Panc1 (cell line): ENCODE results near the gene ZNF549.

Experiments used
- POLR2AphosphoS5 ChIP-seq: IDR thresholded peaks from 2 replicates; pipeline ENCODE4 v1.6.1; 2012; ENCODE audit warnings: mild to moderate bottlenecking, low read depth, low read length, moderate library complexity
- REST ChIP-seq, 2 experiments: IDR thresholded peaks; 2 replicates each; pipeline ENCODE4 v1.6.1; 2011 to 2012; ENCODE audit warnings: low read depth in 2 of 2, control low read depth in 1 of 2, low read length in 1 of 2, mild to moderate bottlenecking in 1 of 2, moderate library complexity in 1 of 2; ENCODE audit not compliant: insufficient read depth in 1 of 2
- SIN3A ChIP-seq: IDR thresholded peaks from 2 replicates; pipeline ENCODE4 v1.6.1; 2012; ENCODE audit warnings: low read depth, mild to moderate bottlenecking, low read length, moderate library complexity, borderline replicate concordance; ENCODE audit not compliant: insufficient read depth
- TCF7L2 ChIP-seq: IDR thresholded peaks from 2 replicates; pipeline ENCODE4 v1.6.1; 2011; ENCODE audit warnings: mild to moderate bottlenecking, low read depth, low read length, inconsistent platforms
- TF ChIP-seq, protein P1 (sequence below): fragments of 450-650 bp; IDR thresholded peaks from 2 replicates; pipeline ENCODE4 v1.5.1; 2017; ENCODE audit warnings: mild to moderate bottlenecking

GRCh38 chr19:57570707-57571106 lies 43.6 kb downstream of the ZNF549 start:
- TF ChIP-seq, protein P1, sequence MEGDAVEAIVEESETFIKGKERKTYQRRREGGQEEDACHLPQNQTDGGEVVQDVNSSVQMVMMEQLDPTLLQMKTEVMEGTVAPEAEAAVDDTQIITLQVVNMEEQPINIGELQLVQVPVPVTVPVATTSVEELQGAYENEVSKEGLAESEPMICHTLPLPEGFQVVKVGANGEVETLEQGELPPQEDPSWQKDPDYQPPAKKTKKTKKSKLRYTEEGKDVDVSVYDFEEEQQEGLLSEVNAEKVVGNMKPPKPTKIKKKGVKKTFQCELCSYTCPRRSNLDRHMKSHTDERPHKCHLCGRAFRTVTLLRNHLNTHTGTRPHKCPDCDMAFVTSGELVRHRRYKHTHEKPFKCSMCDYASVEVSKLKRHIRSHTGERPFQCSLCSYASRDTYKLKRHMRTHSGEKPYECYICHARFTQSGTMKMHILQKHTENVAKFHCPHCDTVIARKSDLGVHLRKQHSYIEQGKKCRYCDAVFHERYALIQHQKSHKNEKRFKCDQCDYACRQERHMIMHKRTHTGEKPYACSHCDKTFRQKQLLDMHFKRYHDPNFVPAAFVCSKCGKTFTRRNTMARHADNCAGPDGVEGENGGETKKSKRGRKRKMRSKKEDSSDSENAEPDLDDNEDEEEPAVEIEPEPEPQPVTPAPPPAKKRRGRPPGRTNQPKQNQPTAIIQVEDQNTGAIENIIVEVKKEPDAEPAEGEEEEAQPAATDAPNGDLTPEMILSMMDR, result no peak
- no peak for TF ChIP-seq POLR2AphosphoS5
- TF ChIP-seq SIN3A, result no peak
- TF ChIP-seq REST (IDR thresholded peaks at IDR 0.05; ENCODE audit: insufficient read depth in 1 of 2, low read depth in 2 of 2, low read length in 1 of 2), result no peak
- TF ChIP-seq TCF7L2, result no peak
